Muscle layer of duodenum (tissue), 2 donors: Measurements from ENCODE around the gene TPP1.

Experiments
- H3K27ac ChIP-seq: one replicate; pipeline ENCODE4 v1.7.0; 2013; ENCODE audit warnings: mild to moderate bottlenecking, low read length
- H3K27me3 ChIP-seq: one replicate; pipeline ENCODE4 v1.7.0; 2013; ENCODE audit warnings: low read depth, mild to moderate bottlenecking, control low read depth, low read length
- H3K36me3 ChIP-seq, 2 donors: one replicate each; pipeline ENCODE4 v1.7.0; 2013; ENCODE audit warnings: low read length in 2 of 2, control low read depth in 1 of 2, mild to moderate bottlenecking in 1 of 2; ENCODE audit not compliant: insufficient read depth in 2 of 2, control insufficient read depth in 1 of 2
- H3K4me1 ChIP-seq, 2 donors: one replicate each; pipeline ENCODE4 v1.7.0; 2013; ENCODE audit warnings: low read length in 2 of 2, mild to moderate bottlenecking in 2 of 2, control low read depth in 1 of 2, moderate library complexity in 1 of 2; ENCODE audit not compliant: insufficient read depth in 2 of 2, control insufficient read depth in 1 of 2
- H3K4me3 ChIP-seq, 2 donors: one replicate each; pipeline ENCODE4 v1.7.0; 2013; ENCODE audit warnings: low read length in 2 of 2, low read depth in 1 of 2, mild to moderate bottlenecking in 1 of 2
- H3K9me3 ChIP-seq, 2 donors: one replicate each; pipeline ENCODE4 v1.7.0; 2013; ENCODE audit warnings: low read length in 2 of 2, control low read depth in 1 of 2, mild to moderate bottlenecking in 1 of 2; ENCODE audit not compliant: control insufficient read depth in 1 of 2
- donor health status: healthy.

Gene TPP1

DNA sequence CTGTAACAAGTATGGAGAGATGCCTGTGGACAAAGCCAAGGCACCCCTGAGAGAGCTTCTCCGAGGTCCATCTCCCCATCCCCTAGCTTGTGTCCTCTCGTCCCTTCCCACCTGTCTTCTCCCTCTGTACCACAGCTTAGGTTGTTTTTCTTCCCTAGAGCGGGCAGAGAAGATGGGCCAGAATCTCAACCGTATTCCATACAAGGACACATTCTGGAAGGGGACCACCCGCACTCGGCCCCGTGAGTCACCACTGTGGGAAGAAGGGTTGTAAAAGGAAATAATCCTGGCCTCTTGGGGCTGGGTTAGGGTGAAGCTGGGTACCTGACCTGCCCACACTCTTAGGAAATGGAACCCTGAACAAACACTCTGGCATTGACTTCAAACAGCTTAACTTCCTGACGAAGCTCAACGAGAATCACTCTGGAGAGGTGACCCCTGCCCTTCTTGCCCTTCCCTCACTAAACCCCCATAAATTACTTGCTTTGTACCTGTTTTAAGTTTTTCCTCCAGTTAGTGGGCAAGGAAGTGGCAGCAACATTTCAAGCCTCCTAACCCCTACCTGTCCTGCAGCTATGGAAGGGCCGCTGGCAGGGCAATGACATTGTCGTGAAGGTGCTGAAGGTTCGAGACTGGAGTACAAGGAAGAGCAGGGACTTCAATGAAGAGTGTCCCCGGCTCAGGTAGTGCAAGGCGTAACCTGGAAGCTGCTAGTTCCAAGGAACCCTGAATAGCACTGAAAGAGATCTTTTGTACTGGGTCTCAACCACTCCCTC is 10.3 kb downstream of the TPP1 start:
- no peaks in the 10 kb centered on the region for H3K9me3 ChIP-seq
- H3K4me1 ChIP-seq = peaks cover 41 to 72% of the 10 kb centered on the region in 2 donors
- H3K4me3 ChIP-seq = no peak overlapping the region
- no peaks in the 10 kb centered on the region for H3K27me3 ChIP-seq
- H3K27ac ChIP-seq = peak overlapping the region; percentile 98
- peaks cover 36 to 38% of the 10 kb centered on the region in 2 donors for H3K36me3 ChIP-seq

DNA sequence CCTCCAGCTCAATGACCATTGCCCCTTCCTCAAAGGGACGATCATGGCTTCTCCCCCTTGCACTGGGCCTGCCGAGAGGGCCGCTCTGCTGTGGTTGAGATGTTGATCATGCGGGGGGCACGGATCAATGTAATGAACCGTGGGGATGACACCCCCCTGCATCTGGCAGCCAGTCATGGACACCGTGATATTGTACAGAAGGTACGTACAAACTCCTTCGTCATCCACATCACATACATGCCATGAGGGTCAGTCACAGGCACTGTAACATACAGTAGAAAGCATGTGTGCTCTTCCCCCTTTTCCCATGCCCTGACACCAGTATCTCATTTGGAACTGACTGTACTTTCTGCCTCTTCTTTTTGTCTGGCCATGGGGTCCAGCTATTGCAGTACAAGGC is 11.2 kb downstream of the TPP1 start:
- Histone ChIP-seq H3K36me3 (peaks cover 36 to 38% of the 10 kb centered on the region in 2 donors), H3K27me3 (no peaks in the 10 kb centered on the region), H3K4me1 (peaks cover 36 to 67% of the 10 kb centered on the region in 2 donors), H3K27ac (peak overlapping the region; percentile 98), H3K9me3 (no peaks in the 10 kb centered on the region), H3K4me3 (peak overlapping the region in 1 of 2 donors; percentile 26)

DNA sequence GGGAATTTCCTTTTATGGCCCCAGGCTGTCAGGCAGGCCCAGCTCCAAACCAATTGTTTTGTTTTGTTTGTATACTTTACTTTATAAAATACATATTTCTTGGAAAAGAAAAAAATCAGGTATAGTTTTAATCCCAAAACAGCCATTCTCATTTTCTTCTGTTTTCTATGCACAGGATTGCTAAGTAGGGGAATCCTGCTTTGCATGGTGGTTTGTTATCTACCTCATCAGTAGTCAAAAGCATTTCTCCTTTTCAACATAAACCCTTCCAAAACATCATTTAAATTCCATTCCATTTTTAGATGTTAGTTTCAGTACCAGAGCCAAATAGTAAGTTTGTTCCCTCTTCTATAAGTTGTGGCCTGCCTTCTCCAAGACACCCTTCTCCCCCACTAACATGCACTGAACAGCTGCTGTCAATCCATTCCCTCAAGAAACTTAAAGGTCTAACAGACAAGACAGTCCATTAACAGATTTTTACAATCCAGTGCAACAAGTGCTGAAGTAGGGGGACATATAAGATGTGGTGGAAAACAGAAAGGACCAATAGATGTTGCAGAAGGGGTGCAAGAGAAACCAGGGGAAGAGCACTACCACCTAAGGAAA is 11.9 kb downstream of the TPP1 start:
- Histone ChIP-seq H3K4me3 (peak overlapping the region; percentile 24 to 26), H3K4me1 (peaks cover 36 to 72% of the 10 kb centered on the region in 2 donors), H3K27ac (peak overlapping the region; percentile 98)

DNA sequence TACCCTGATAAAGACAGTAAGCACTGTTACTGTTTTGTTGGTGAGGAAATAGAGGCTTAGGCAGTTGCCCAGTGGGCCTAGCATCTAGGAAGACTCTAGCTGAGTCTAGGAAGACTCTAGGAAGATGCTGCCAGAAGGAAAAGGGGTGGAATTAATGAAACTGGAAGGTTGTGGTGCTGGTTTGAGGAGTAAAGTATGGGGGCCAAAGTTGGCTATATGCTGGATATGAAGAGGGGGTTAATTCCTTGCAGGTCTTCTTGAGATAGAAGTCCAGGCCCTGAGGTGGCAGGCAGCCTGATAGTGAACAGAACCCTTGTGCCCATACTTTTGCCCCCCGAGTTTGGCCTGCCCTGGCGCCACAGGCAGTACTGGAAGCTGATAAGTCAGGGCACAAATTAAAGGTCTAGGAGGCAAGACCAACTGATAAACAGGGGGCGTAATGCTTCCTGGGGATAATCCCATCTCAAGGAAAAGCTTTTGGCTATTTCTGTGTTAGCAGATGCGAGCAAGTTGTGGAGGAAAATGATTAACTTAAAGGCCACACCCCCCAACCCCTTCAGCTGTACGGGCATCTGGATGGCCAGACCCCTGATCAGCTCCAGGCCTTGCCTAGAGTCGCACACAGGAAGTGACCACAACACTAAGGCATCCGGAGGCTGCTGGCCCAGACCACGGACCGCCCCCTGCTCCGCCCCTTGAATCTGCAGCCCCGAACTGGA is 12.6 kb downstream of the TPP1 start:
- Histone ChIP-seq H3K4me3 (peak overlapping the region; percentile 58 to 98), H3K36me3 (peaks cover 37 to 38% of the 10 kb centered on the region in 2 donors), H3K4me1 (peaks cover 43 to 79% of the 10 kb centered on the region in 2 donors), H3K27ac (peak overlapping the region; percentile 98), H3K9me3 (no peaks in the 10 kb centered on the region), H3K27me3 (no peaks in the 10 kb centered on the region)

More for the DNA sequence above, 11.9 kb downstream of the TPP1 start:
- H3K9me3 ChIP-seq = no peaks in the 10 kb centered on the region
- peaks cover 36 to 38% of the 10 kb centered on the region in 2 donors for H3K36me3 ChIP-seq
- H3K27me3 ChIP-seq = no peaks in the 10 kb centered on the region

DNA sequence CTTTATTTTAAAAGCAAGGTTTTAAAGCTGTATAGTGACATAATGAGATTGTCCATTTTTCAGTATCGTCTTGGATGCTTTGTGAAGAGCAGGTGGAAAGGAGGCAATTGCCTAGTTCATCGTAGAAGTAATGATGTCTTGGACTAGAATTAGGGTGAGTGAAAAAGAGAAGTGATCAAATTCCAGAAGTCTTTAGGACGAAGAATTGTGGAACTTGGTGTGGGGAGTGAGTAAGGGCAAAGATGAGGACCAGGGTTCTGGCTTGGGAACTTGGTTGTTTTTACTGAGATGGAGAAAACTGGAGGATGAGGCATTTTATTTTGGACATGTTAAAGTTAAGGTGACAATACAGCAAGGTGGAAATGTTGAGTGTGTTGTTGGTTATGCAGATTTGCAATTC is 14.4 kb downstream of the TPP1 start:
- Histone ChIP-seq H3K9me3 (no peaks in the 10 kb centered on the region), H3K36me3 (peaks cover 39 to 40% of the 10 kb centered on the region in 2 donors), H3K4me3 (peak overlapping the region; percentile 95 to 98), H3K4me1 (peaks cover 39 to 74% of the 10 kb centered on the region in 2 donors), H3K27ac (peak overlapping the region; percentile 98), H3K27me3 (no peaks in the 10 kb centered on the region)

DNA sequence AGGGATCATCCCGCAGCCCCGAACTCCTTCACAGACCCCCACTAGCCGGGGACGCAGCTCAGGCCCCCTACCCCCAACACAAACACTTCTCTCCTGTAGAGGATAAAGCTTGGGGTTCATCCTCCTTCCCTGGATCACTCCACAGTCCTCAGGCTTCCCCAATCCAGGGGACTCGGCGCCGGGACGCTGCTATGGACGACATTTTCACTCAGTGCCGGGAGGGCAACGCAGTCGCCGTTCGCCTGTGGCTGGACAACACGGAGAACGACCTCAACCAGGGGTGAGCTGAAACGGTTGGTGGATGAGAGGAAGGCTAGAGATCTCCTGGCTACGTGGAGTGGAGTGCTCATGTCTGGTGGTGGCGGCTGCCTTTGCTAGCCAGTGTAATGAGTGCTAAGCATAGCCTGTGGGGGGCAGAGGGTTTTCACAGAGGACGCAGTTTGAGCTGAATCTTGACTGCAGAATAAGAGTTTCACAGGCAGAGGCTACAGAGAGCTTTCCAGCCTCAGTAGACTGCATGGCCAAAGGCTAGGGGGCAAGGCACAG is 15.1 kb downstream of the TPP1 start:
- H3K27ac ChIP-seq = peak overlapping the region; percentile 98
- H3K4me1 ChIP-seq = peaks cover 39 to 68% of the 10 kb centered on the region in 2 donors

DNA sequence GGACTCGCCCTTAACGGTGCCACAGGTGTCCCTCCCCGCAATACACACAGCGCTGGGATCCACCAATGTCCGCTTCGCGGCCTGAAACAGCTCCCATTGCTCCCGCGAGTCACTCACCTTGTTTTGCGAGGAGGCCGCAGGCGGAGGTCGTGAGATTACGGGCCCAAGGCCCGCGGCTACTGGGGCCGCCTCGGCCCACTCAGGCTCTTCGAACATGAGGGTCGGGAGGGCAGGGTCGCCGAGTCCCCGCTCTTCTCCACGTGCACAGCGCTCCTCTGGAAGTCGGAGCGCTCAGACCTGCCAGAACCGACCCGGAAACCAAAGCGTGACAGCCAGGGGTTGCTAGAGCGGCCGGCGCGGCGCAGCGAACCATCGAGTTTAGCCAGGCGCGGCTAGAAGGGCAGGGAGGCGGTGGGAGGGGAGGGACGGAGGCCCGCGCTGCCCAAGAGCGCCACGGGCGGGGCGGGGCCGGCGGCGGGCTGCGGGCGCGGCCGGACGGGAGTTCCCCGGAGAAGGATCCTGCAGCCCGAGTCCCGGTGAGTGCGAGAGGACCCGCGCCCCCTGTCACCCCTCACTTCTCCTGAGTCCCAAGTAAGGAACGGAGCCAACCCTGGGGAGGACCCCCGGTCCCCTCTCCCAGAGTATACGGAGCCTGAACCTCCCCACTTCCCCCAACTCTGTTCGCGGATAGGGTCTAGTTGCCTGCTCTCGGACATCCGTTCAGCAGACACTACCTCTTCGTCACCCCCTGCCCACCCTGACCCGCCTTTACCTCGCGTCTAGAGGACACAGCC is 15.7 kb downstream of the TPP1 start, which contains the start of the genes ILK and RRP8:
Gene ILK, plus strand, starts transcription at position 488 of the 794 bp plus-strand sequence. CDS start 498 bp downstream, outside the sequence.
Gene RRP8, minus strand, starts transcription at position 330 of the 794 bp plus-strand sequence. Its CDS starts 114 bp downstream, at position 216.
- H3K27me3 ChIP-seq = no peaks in the 10 kb centered on the region
- peak within 1 kb of the TSS; percentile 95 to 98 for H3K4me3 ChIP-seq
- no peaks in the 10 kb centered on the region for H3K9me3 ChIP-seq
- H3K27ac ChIP-seq = peak within 1 kb of the TSS; percentile 98
- peaks cover 38 to 39% of the 10 kb centered on the region in 2 donors for H3K36me3 ChIP-seq
- H3K4me1 ChIP-seq = peaks cover 36 to 61% of the 10 kb centered on the region in 2 donors

More for the DNA sequence above, 15.1 kb downstream of the TPP1 start:
- Histone ChIP-seq H3K27me3 (no peaks in the 10 kb centered on the region), H3K4me3 (peak overlapping the region; percentile 95 to 98), H3K9me3 (no peaks in the 10 kb centered on the region), H3K36me3 (peaks cover 39 to 40% of the 10 kb centered on the region in 2 donors)

DNA sequence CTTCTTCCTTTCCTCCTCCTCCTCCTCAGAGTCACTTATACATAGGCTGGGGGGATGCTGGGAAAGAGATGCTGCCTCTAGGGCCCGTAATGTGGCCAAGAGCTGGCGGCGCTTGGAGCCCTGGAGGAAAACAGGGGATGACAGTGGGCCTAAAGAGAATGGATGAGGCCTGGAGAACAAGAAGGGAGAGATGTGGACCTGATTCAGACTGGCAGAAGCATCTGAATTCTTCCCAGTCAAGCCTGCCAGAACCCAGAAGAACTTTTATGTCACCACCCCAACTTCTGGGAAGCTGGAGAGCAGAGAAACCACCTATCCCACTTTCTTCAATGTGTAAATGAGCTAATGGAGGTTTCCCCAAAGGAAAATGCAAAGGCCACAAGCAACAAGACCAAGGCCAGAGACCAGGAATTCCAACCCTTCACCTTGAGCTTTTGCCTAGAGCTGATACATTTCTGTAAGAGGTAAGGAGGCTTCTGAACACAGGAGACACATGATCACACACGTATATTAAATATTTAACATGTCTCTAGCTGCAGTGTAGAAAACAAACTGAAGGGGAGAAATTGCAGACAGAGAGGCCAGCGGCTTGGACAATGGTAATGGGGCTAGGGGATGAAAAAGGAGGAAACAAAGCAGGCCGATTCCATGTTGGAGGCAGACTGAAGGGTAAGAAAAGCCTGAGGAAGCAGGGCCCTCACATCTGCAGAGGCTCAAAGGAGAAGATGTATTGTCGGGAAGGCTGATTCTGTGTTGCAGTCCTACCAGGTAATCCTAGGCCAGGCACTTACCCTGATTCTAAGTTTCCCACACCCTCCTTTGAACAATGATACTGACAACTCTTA is 16.9 kb downstream of the TPP1 start:
- Histone ChIP-seq H3K27ac (peak overlapping the region; percentile 94), H3K4me1 (peaks cover 25 to 55% of the 10 kb centered on the region in 2 donors)

DNA sequence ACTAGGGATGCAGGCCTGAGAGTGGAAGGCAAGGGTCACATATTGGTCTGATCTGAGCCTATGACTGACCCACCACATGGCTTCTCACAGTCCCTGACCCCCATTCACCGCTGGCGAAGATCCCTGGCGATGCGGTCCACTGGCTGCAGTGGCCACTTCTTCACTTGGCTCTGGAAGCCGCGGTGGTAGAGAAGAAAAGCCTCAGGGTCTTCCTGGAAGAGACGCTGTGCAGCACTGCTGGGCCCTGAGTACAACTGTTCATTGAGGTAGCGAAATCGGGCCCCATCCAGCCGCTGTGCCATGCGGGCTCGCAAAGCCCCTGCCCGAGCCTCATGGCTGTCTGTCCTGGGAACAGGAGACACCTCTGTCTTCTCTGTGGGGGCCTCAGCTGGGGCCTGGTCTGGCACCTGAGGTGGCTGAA is 18.2 kb downstream of the TPP1 start:
- Histone ChIP-seq H3K4me1 (peaks cover 16 to 53% of the 10 kb centered on the region in 2 donors), H3K36me3 (peaks cover 32 to 39% of the 10 kb centered on the region in 2 donors), H3K27ac (no peak overlapping the region), H3K9me3 (no peaks in the 10 kb centered on the region), H3K4me3 (no peak overlapping the region), H3K27me3 (no peaks in the 10 kb centered on the region)

More for the DNA sequence above, 16.9 kb downstream of the TPP1 start:
- H3K4me3 ChIP-seq = peak overlapping the region; percentile 95 to 98
- no peaks in the 10 kb centered on the region for H3K9me3 ChIP-seq
- H3K36me3 ChIP-seq = peaks cover 32 to 33% of the 10 kb centered on the region in 2 donors
- no peaks in the 10 kb centered on the region for H3K27me3 ChIP-seq
